Parathyroid adenoma (tissue), 2 donors: ENCODE results near the gene ZNF335.

Source experiments
- H2AFZ ChIP-seq: fragments of 300-600 bp; sonication (generic); one replicate; pipeline ENCODE4 v1.7.0; 2017; ENCODE audit warnings: antibody characterized with exemption, mild to moderate bottlenecking
- H3K27ac ChIP-seq: fragments of 300-600 bp; sonication (generic); one replicate; pipeline ENCODE4 v1.7.0; 2017
- H3K27me3 ChIP-seq: fragments of 300-600 bp; sonication (generic); one replicate; pipeline ENCODE4 v1.7.0; 2017; ENCODE audit warnings: low read length; ENCODE audit not compliant: control insufficient read depth, insufficient read depth
- H3K36me3 ChIP-seq: fragments of 300-600 bp; sonication (generic); one replicate; pipeline ENCODE4 v1.7.0; 2017; ENCODE audit warnings: low read length; ENCODE audit not compliant: control insufficient read depth, insufficient read depth
- H3K4me1 ChIP-seq: fragments of 300-600 bp; sonication (generic); one replicate; pipeline ENCODE4 v1.7.0; 2017; ENCODE audit warnings: control low read depth
- H3K4me2 ChIP-seq: fragments of 300-600 bp; sonication (generic); one replicate; pipeline ENCODE4 v1.7.0; 2017; ENCODE audit warnings: low read length
- H3K4me3 ChIP-seq: fragments of 300-600 bp; sonication (generic); one replicate; pipeline ENCODE4 v1.7.0; 2017; ENCODE audit warnings: low read depth, low read length
- H3K79me2 ChIP-seq: fragments of 300-600 bp; sonication (generic); one replicate; pipeline ENCODE4 v1.7.0; 2017; ENCODE audit warnings: control low read depth
- H3K9ac ChIP-seq: fragments of 300-600 bp; sonication (generic); one replicate; pipeline ENCODE4 v1.7.0; 2017; ENCODE audit warnings: mild to moderate bottlenecking
- H3K9me3 ChIP-seq: fragments of 300-600 bp; sonication (generic); one replicate; pipeline ENCODE4 v1.7.0; 2017; ENCODE audit warnings: low read length; ENCODE audit not compliant: control insufficient read depth
- TF ChIP-seq, protein P1 (sequence below): fragments of 300-600 bp; sonication (generic); IDR thresholded peaks from one replicate; pipeline ENCODE4 v1.7.0; 2017; ENCODE audit warnings: antibody characterized with exemption, mild to moderate bottlenecking
- donor health status: primary hyperparathyroidism.

Gene ZNF335

DNA sequence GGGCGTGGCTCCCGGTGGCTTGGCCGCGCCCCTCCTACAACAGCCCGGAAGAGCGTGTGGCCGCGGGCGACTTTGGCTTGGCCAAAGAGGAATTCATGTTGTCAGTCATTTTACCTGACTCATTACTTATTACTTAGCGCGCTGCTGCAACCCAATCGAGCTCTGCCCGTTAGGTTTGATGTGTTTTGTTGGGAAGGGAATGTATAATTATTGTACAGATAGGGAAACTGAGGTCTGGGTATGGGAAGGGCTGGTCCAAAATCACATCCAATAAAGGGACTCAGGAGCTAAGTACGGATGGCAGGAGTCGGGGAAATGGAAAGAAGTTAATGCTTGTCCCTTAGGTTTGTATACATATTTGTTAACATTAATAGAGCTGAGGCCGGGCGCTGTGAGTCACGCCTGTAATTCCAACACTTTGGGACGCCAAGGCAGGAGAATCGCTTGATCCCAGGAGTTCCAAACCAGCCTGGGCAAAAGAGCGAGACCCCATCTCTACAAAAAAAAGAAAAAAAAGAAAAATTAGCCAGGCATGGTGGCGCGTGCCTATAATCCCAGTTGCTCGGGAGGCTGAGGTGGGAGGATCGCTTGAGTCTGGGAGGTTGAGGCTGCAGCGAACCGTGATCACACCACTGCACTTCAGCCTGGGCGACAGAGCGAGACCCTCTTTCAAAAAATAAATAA is 639 bp upstream of the ZNF335 start:
- TF ChIP-seq, protein P1, sequence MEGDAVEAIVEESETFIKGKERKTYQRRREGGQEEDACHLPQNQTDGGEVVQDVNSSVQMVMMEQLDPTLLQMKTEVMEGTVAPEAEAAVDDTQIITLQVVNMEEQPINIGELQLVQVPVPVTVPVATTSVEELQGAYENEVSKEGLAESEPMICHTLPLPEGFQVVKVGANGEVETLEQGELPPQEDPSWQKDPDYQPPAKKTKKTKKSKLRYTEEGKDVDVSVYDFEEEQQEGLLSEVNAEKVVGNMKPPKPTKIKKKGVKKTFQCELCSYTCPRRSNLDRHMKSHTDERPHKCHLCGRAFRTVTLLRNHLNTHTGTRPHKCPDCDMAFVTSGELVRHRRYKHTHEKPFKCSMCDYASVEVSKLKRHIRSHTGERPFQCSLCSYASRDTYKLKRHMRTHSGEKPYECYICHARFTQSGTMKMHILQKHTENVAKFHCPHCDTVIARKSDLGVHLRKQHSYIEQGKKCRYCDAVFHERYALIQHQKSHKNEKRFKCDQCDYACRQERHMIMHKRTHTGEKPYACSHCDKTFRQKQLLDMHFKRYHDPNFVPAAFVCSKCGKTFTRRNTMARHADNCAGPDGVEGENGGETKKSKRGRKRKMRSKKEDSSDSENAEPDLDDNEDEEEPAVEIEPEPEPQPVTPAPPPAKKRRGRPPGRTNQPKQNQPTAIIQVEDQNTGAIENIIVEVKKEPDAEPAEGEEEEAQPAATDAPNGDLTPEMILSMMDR: no peak
- Histone ChIP-seq H3K4me3 (peak overlapping the region; percentile 73), H3K4me2 (peak overlapping the region; percentile 77), H3K4me1 (peaks cover 11% of the 10 kb centered on the region), H2AFZ (peak overlapping the region; percentile 98), H3K9me3 (no peaks in the 10 kb centered on the region), H3K27ac (peak overlapping the region; percentile 99), H3K79me2 (peaks cover 5% of the 10 kb centered on the region), H3K9ac (peak overlapping the region; percentile 74), H3K27me3 (no peaks in the 10 kb centered on the region), H3K36me3 (no peaks in the 10 kb centered on the region)

DNA sequence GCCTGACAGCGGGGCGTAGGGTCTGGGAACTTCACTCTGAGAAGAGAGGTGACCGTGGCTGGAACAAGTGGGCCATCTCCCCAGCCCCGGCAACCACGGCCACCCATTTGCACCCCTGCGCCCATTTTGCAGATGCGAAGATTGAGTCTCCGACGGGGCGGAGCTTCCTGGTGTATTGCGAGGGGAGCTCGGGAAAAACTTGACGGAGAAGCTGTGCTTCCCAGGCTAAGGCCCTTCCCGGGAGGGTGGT is 653 bp downstream of the ZNF335 start:
- peak overlapping the region; percentile 74 for H3K9ac ChIP-seq
- TF ChIP-seq, protein P1: no peak
- peaks cover 5% of the 10 kb centered on the region for H3K79me2 ChIP-seq
- H3K27ac ChIP-seq: peak overlapping the region; percentile 99
- peaks cover 11% of the 10 kb centered on the region for H3K4me1 ChIP-seq
- no peaks in the 10 kb centered on the region for H3K9me3 ChIP-seq
- H3K4me2 ChIP-seq: peak overlapping the region; percentile 77
- peak overlapping the region; percentile 73 for H3K4me3 ChIP-seq
- H2AFZ ChIP-seq: peak overlapping the region; percentile 98
- H3K36me3 ChIP-seq: no peaks in the 10 kb centered on the region
- no peaks in the 10 kb centered on the region for H3K27me3 ChIP-seq

DNA sequence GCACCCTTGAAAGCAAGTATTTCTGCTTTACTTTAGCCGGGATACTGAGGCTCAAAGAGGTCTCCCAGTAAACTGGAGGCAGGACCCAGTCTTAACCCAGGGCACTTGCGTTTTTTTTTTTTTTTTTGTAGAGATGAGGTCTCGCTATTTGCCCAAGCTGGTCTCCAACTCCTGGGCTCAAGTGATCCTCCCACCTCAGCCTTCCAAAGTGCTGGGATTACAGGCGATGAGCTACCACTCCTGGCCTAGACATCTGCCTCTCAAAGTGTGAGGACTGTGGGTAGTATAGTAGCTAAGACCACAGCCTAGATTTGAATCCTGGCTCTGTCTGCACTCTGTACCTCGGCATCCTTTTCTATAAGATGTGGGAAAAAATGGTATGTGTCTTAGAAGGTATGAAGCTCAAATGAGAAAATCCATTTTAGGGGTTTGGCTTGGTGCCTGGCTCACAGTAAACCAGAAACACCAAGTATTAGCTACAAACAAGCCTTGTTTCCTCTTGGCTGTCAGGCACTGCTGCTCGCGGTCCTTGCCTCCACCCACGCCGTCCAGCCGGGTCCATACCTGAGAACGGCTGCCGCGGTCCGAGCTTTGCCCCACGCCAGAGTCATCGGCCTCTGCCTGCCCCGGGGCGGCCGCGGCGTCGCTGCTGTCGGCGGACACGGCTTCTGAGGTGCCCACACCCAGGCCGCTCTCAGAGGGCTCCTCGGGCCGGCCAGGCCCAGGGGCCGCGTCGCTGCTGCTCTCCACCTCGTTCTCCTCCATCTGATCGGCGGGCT is 1.2 kb downstream of the ZNF335 start:
- Histone ChIP-seq H3K36me3 (no peaks in the 10 kb centered on the region), H3K4me3 (peak overlapping the region; percentile 73), H3K27me3 (no peaks in the 10 kb centered on the region), H3K4me1 (peaks cover 11% of the 10 kb centered on the region), H3K79me2 (peaks cover 5% of the 10 kb centered on the region), H3K9ac (peak overlapping the region; percentile 74), H3K27ac (peak overlapping the region; percentile 99), H3K4me2 (peak overlapping the region; percentile 77), H2AFZ (peak overlapping the region; percentile 98), H3K9me3 (no peaks in the 10 kb centered on the region)
- TF ChIP-seq, protein P1: no peak

DNA sequence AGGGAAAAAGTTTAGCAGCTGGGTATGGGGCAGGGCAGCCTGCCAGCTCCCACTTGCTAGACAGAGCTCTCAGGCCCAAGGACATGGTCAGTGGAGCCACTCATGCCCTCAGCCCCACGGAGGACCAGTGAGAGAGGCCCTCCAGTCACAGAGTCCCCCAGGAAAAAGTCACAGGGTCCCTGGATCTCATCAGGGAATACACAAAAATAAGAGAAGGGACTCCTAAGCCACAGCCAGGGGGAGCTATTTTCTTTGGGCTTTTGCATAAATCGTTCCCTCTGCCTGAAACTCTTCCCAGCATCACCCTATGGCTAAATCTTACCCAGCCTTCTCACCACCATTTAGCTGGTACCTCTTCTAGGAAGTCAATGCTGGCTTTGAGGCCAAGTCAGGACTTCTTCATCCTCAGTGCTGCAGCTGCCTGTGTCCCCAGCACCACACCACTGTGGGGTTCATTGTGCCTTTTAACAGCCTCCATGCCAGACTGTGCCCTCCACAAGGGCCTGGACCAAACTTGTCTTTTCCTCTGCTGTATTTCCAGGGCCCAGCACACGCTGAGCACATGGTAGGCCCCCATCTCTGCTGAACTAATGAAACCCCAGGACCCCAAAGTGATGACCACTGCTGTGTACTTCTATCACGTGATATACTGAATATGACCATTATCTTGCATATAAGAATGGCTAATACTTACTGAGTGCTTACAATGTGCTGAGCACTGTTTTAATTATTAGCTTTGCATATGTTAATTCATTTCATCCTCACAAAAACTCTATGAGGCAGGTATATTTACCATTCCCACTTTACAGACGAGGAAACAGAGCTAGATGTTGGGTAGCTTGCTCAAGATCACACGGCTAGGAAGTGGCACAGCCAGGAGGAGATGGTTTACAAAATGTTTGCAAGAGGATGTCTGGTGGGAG is 2.0 kb downstream of the ZNF335 start:
- Histone ChIP-seq H3K9me3 (no peaks in the 10 kb centered on the region), H3K9ac (no peak overlapping the region), H3K4me1 (peaks cover 11% of the 10 kb centered on the region), H3K4me2 (peak overlapping the region; percentile 77), H3K27ac (no peak overlapping the region), H3K79me2 (peaks cover 5% of the 10 kb centered on the region), H3K4me3 (peak overlapping the region; percentile 73), H3K27me3 (no peaks in the 10 kb centered on the region), H2AFZ (no peak overlapping the region), H3K36me3 (no peaks in the 10 kb centered on the region)
- TF ChIP-seq, protein P1: peak; percentile 62
